Esophagus squamous epithelium (tissue), 4 donors: ENCODE data around the gene SEMA5B.

ENCODE experiments used
- POLR2A ChIP-seq, 4 donors: fragments of 450-650 bp; IDR thresholded peaks; one replicate each; pipeline ENCODE4 v1.6.1; 2017; ENCODE audit warnings: antibody characterized with exemption in 4 of 4, mild to moderate bottlenecking in 4 of 4, moderate library complexity in 3 of 4
- TF ChIP-seq, protein P1 (sequence below), 6 experiments: fragments of 450-650 bp in 4 of 6; fragments of 200-600 bp in 2 of 6; sonication (generic) in 2 of 6; IDR thresholded peaks; one replicate each; pipeline ENCODE4 v1.5.1; 2016 to 2019; ENCODE audit warnings: antibody characterized with exemption in 6 of 6, mild to moderate bottlenecking in 4 of 6, moderate library complexity in 4 of 6

GRCh38 chr3:123020709-123021108, 6.9 kb downstream of the SEMA5B start:
- TF ChIP-seq, protein P1, sequence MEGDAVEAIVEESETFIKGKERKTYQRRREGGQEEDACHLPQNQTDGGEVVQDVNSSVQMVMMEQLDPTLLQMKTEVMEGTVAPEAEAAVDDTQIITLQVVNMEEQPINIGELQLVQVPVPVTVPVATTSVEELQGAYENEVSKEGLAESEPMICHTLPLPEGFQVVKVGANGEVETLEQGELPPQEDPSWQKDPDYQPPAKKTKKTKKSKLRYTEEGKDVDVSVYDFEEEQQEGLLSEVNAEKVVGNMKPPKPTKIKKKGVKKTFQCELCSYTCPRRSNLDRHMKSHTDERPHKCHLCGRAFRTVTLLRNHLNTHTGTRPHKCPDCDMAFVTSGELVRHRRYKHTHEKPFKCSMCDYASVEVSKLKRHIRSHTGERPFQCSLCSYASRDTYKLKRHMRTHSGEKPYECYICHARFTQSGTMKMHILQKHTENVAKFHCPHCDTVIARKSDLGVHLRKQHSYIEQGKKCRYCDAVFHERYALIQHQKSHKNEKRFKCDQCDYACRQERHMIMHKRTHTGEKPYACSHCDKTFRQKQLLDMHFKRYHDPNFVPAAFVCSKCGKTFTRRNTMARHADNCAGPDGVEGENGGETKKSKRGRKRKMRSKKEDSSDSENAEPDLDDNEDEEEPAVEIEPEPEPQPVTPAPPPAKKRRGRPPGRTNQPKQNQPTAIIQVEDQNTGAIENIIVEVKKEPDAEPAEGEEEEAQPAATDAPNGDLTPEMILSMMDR (IDR thresholded peaks at IDR 0.05) = no peak
- TF ChIP-seq POLR2A (IDR thresholded peaks at IDR 0.05) = no peak
